Spinal cord (tissue), 10 donors: ENCODE data around the gene ST7. TPM values are rescaled to one million over a fixed set of nuclear protein-coding genes. Genes with fewer than 3 reads are reported as not detected.
"Not testable (repeated sequence)": the region's sequence is repeated elsewhere in the genome, so short reads cannot be mapped to it uniquely, and the experiment has no call there.

Experiments used
- DNase-seq, 6 donors: peaks; one replicate each; pipeline versions ENCODE4 v3.0.0 to v3.0.0-alpha.2; 2013 to 2015; ENCODE audit warnings: low spot score in 6 of 6, low read depth in 4 of 6
- H3K27ac ChIP-seq: one replicate; pipeline ENCODE4 v1.5.1; 2013; ENCODE audit warnings: low read depth, low read length, control low read depth
- H3K27me3 ChIP-seq: one replicate; pipeline ENCODE4 v1.6.1; 2013; ENCODE audit warnings: low read length; ENCODE audit not compliant: control insufficient read depth, insufficient read depth
- H3K36me3 ChIP-seq: one replicate; pipeline ENCODE4 v1.6.1; 2013; ENCODE audit warnings: low read length; ENCODE audit not compliant: control insufficient read depth, insufficient read depth
- H3K4me1 ChIP-seq: one replicate; pipeline ENCODE4 v1.6.1; 2013; ENCODE audit warnings: low read length; ENCODE audit not compliant: control insufficient read depth, insufficient read depth
- H3K4me3 ChIP-seq: one replicate; pipeline ENCODE4 v1.5.1; 2013; ENCODE audit warnings: low read depth, low read length, control low read depth
- H3K9me3 ChIP-seq: one replicate; pipeline ENCODE4 v1.6.1; 2013; ENCODE audit warnings: low read length; ENCODE audit not compliant: control insufficient read depth, insufficient read depth
- WGBS: methylation state at CpG from one replicate; pipeline ENCODE4 v1.1.5; 2013; ENCODE audit warnings: missing lambda C conversion rate; ENCODE audit not compliant: insufficient coverage; 5-methylcytosine and 5-hydroxymethylcytosine counted together
- polyA plus RNA-seq, 2 donors: library from polyadenylated mRNA; unstranded; fragments of 120-200 nt; gene quantifications; one replicate each; pipeline ENCODE4 v1.2.1, GENCODE V29; 2013; ENCODE audit not compliant: insufficient read length in 2 of 2
- total RNA-seq, 2 donors: library from RNA; depleted of rRNA in 1 of 2; stranded (reverse); fragments of 120-200 nt in 1 of 2; fragments of >200 nt in 1 of 2; gene quantifications; one replicate each; pipeline versions ENCODE4 v1.2.3 to v1.2.4, GENCODE V29; 2013 to 2014
- donor health status: healthy.

ST7 gene
- total and polyA plus RNA-seq, 4 donors = 27.0 to 35.7 (median 31.8) TPM

DNA sequence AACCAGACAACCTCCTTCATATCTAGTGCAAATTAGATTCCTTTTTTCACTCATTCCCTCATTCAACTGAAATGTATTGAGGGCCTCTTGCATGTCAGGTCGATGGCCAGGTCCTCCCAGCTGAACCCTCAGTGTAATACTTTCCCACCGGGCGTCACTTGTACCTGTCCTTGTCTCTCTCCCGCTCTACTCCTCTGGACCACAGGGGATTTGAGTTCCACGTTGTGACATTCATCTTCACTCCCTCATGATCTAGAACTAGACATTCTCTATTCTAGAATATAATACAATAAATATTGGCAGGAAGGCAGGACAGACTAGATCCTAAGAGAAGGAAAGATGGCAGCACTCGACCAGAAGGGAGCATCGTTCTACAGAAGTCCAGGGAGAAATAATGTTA is 285.6 kb downstream of the ST7 start:
- DNase-seq = no peak
- no peaks in the 10 kb centered on the region for H3K27me3 ChIP-seq
- no peaks in the 10 kb centered on the region for H3K9me3 ChIP-seq
- no peaks in the 10 kb centered on the region for H3K4me1 ChIP-seq
- WGBS = 82% methylated on average over 3 of the region's 7 CpGs
- H3K36me3 ChIP-seq = peaks cover 3% of the 10 kb centered on the region
- H3K4me3 ChIP-seq = no peak overlapping the region
- H3K27ac ChIP-seq = no peak overlapping the region

DNA sequence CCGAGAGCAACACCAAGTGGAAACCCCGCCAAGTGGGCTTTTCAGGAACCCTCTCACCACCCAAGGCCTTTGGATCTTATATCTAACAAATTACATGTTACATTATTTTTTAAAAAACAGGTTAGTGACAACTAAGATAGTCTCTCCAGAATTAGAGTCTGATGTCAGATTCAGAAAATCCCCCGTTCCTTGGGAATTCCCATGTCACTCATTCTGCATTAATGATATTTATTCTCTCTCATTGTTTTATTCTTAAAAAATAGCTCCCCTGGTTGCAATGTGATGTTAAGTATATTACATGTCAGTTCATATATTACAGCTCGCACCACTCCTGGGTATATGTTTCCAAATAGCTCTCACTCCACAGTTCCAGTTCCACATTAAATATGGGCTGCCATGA is 287.8 kb downstream of the ST7 start:
- H3K4me1 ChIP-seq = no peaks in the 10 kb centered on the region
- H3K27me3 ChIP-seq = no peaks in the 10 kb centered on the region
- H3K4me3 ChIP-seq = no peak overlapping the region
- WGBS = no CpG with 5 or more reads among the region's 4 CpGs
- peaks cover 2% of the 10 kb centered on the region for H3K9me3 ChIP-seq
- no peak overlapping the region for H3K27ac ChIP-seq
- peak in 1 of 6 donors; percentile 6 for DNase-seq
- peaks cover 3% of the 10 kb centered on the region for H3K36me3 ChIP-seq

DNA sequence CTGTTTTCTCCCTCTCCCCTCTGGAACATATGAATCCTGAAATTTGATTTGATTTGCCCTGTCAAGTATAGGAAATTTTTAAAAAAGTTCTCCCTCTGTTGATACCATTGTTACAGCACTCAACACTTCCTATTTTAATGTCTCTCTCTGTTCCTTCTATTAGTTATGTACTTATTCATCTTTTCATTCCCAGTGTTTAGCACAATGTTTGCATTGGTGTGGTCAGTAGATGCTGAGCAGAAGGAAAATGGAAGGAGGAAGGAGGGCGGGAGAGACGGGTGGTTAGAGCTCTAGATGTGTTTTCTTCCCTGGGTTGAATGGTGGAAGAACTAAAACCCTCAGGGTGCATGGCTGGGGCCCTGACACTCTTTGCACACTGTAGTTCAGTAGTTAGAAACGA is 290.1 kb downstream of the ST7 start:
- H3K9me3 ChIP-seq = peaks cover 2% of the 10 kb centered on the region
- no peak overlapping the region for H3K27ac ChIP-seq
- no peak for DNase-seq
- 83% methylated on average over 1 of the region's 3 CpGs for WGBS
- no peaks in the 10 kb centered on the region for H3K27me3 ChIP-seq
- peaks cover 2% of the 10 kb centered on the region for H3K36me3 ChIP-seq
- H3K4me3 ChIP-seq = no peak overlapping the region
- no peaks in the 10 kb centered on the region for H3K4me1 ChIP-seq

DNA sequence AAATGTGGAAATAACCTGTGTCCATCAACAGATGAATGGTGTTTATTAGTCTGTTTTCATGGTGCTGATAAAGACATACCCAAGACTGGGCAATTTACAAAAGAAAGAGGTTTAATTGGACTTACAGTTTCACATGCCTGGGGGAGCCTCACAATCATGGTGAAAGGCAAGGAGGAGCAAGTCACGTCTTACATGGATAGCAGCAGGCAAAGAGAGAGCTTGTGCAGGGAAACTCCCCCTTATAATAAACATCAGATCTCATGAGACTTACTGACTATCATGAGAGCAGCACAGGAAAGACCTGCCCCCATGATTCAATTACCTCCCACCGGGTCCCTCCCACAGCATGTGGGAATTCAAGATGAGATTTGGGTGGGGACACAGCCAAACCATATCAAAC is 292.4 kb downstream of the ST7 start:
- WGBS = no CpG with 5 or more reads among the region's 2 CpGs
- not testable (repeated sequence) for H3K4me3 ChIP-seq, H3K9me3 ChIP-seq, H3K36me3 ChIP-seq, H3K27me3 ChIP-seq, H3K27ac ChIP-seq, H3K4me1 ChIP-seq, DNase-seq

DNA sequence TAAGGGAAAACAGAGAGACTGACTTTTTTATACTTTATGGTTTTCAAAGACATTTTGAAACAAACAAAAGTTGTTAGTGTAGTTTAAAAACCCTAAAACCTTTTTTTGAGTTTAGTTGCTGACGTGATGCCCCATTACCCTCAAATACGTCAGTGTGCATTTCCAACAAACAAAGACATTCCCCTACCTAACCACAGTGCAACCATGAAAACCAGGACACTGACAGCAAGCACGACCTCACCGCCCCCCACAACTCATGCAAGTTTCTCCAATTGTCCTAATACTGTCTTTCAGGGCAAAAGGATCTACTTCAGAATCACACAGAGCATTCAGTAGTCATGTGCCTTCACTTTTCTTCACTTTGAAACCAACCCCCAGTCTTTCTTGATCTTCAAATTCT is 294.5 kb downstream of the ST7 start:
- H3K4me3 ChIP-seq = no peak overlapping the region
- no peak overlapping the region for H3K27ac ChIP-seq
- peaks cover 2% of the 10 kb centered on the region for H3K9me3 ChIP-seq
- peaks cover 6% of the 10 kb centered on the region for H3K4me1 ChIP-seq
- 41% methylated on average over 4 of the region's 4 CpGs for WGBS
- DNase-seq = no peak
- H3K27me3 ChIP-seq = no peaks in the 10 kb centered on the region
- no peaks in the 10 kb centered on the region for H3K36me3 ChIP-seq

DNA sequence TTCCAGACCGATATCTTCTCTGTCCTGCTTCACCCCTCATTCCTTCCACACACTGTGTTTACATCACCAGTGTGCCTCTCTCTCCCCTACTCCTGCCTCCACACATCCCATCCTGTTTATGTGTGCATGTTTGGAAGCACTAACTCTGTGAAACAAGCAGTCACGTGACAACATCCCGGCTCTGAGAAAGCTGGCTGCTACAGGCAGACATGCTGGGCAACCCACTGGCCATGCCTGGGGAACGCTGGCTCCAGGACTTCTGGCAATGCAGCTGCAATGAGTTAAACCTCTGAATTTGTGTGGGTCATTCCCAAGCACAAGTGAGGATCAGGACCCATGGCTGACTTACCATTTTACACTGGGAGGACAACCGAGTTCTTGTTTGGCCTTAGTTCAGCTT is 295.5 kb downstream of the ST7 start:
- no peak overlapping the region for H3K4me3 ChIP-seq
- peak in 2 of 6 donors; percentile 9 to 67 for DNase-seq
- H3K4me1 ChIP-seq = peaks cover 6% of the 10 kb centered on the region
- H3K27me3 ChIP-seq = no peaks in the 10 kb centered on the region
- WGBS = 45% methylated on average over 5 of the region's 5 CpGs
- H3K27ac ChIP-seq = no peak overlapping the region
- H3K36me3 ChIP-seq = no peaks in the 10 kb centered on the region
- peaks cover 2% of the 10 kb centered on the region for H3K9me3 ChIP-seq

DNA sequence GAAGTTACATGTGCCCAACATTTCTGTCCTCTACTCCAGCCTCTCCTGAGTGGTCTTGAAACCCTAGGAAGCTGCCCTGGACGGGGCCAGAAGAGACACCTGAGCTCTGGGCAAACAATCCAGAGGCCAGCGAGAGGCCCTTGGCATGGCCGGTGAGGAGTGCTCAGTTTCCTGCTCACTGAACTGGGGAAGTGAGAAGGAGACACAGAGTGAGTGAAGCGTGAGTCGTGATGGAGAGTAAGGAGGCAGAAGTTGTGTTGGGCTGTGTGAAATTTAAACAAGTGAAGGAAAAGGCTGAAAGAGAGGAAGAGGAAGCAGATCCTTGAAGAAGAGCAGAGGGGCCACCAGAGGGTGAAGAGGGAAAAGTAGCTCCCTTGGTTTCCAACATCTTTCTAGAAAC is 296.4 kb downstream of the ST7 start:
- DNase-seq = no peak
- 94% methylated on average over 5 of the region's 5 CpGs for WGBS

DNA sequence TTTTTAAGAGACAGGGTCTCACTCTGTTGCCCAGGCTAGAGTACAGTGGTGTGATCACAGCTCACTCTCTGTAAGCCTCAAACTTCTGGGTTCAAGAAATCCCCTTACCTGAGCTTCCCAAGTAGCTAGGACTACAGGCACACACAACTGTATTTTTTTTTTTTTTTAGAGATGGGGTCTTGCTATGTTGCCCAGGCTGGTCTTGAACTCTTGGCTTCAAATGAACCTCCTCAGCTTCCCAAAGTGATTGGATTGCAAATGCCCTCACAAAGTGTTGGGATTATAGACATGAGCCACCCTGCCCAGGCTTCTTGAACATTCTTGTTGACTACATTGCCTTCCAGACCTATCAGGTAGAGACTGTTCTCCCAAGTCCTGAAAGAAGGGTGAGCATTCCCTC is 296.9 kb downstream of the ST7 start:
- no peak overlapping the region for H3K27ac ChIP-seq
- DNase-seq = no peak
- H3K36me3 ChIP-seq = no peaks in the 10 kb centered on the region
- no peaks in the 10 kb centered on the region for H3K9me3 ChIP-seq
- H3K4me3 ChIP-seq = no peak overlapping the region
- H3K27me3 ChIP-seq = no peaks in the 10 kb centered on the region
- peaks cover 6% of the 10 kb centered on the region for H3K4me1 ChIP-seq

More for the DNA sequence above, 296.4 kb downstream of the ST7 start:
- Histone ChIP-seq H3K27me3 (no peaks in the 10 kb centered on the region), H3K27ac (no peak overlapping the region), H3K4me1 (peaks cover 6% of the 10 kb centered on the region), H3K4me3 (no peak overlapping the region), H3K9me3 (peaks cover under 1% of the 10 kb centered on the region), H3K36me3 (no peaks in the 10 kb centered on the region)

DNA sequence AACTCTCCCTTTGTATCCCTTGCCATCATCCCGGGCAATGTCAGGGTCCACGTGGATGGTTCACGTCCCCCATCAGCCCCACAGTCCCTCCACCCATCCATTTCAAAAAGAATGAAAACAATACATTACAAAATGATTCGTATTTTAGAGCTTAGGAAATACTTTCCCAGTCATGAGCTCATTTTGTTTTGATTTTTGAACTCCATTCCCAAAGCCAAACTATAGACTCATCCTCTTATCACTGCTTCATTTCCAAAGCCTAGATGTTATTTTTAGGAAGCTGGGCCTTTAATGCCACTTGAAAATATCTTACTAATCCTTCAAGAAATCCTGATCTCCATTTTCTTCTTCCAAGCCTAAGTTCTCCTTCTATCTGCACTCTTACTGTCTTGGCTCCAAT is 297.5 kb downstream of the ST7 start:
- 75% methylated on average over 3 of the region's 4 CpGs for WGBS
- Histone ChIP-seq H3K4me1 (peaks cover 6% of the 10 kb centered on the region), H3K9me3 (no peaks in the 10 kb centered on the region), H3K4me3 (no peak overlapping the region), H3K36me3 (no peaks in the 10 kb centered on the region), H3K27me3 (no peaks in the 10 kb centered on the region), H3K27ac (no peak overlapping the region)
- no peak for DNase-seq

DNA sequence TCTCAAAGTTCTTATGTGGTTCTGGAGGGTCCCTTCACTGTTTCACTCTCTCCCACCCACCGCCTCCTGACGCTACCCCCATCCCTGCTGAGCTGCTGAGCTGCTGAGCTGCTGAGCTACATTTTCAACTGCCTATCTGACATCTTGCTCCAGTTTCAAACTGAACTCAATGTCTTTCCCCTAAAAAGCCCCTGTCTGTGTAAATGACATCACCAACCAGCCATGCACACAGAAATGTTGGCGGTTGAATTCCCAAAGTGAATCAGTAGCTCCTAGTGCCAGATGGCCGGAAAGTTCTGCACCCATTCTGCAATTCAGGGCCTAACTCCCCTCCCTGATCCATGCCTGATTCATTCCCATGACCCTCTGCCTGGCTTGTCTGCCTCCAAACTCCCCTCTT is 298.4 kb downstream of the ST7 start:
- Histone ChIP-seq H3K36me3 (no peaks in the 10 kb centered on the region), H3K27me3 (no peaks in the 10 kb centered on the region), H3K27ac (no peak overlapping the region), H3K4me1 (peaks cover 6% of the 10 kb centered on the region), H3K9me3 (no peaks in the 10 kb centered on the region), H3K4me3 (no peak overlapping the region)
- no peak for DNase-seq
- 92% methylated on average over 4 of the region's 4 CpGs for WGBS
